H9 (cell line): ENCODE measurements around the gene VAMP8. TPM values are rescaled to one million over a fixed set of nuclear protein-coding genes. Genes with fewer than 3 reads are reported as not detected.
A peak's percentile ranks its signal among the peaks of the same experiment; 100 is the strongest.

Experiments
- DNase-seq: peaks from one replicate; pipeline ENCODE4 v3.0.0-alpha.2; 2017
- H2AFZ ChIP-seq: one replicate; pipeline ENCODE4 v1.6.1; 2013; ENCODE audit warnings: mild to moderate bottlenecking, low read length, control low read depth, moderate library complexity
- H2AK5ac ChIP-seq: 2 replicates; pipeline ENCODE4 v1.6.1; 2013; ENCODE audit warnings: low read length, control low read depth, mixed read lengths; ENCODE audit not compliant: insufficient read length
- H2BK120ac ChIP-seq: one replicate; pipeline ENCODE4 v1.6.1; 2013; ENCODE audit warnings: low read depth, mild to moderate bottlenecking, low read length, control low read depth, inconsistent platforms; ENCODE audit not compliant: poor library complexity, severe bottlenecking
- H2BK12ac ChIP-seq: 2 replicates; pipeline ENCODE4 v1.6.1; 2013; ENCODE audit warnings: low read length, control low read depth, mixed read lengths, low read depth; ENCODE audit not compliant: insufficient read length
- H2BK15ac ChIP-seq: 2 replicates; pipeline ENCODE4 v1.6.1; 2013; ENCODE audit warnings: low read depth, low read length, control low read depth
- H2BK20ac ChIP-seq: one replicate; pipeline ENCODE4 v1.6.1; 2013; ENCODE audit warnings: low read depth, mild to moderate bottlenecking, low read length, control low read depth, inconsistent platforms; ENCODE audit not compliant: poor library complexity, severe bottlenecking
- H2BK5ac ChIP-seq: 2 replicates; pipeline ENCODE4 v1.6.1; 2013; ENCODE audit warnings: low read length, control low read depth, mixed read lengths; ENCODE audit not compliant: insufficient read length
- H3K14ac ChIP-seq: 2 replicates; pipeline ENCODE4 v1.6.1; 2013; ENCODE audit warnings: low read length, control low read depth; ENCODE audit not compliant: insufficient read depth
- H3K18ac ChIP-seq: 2 replicates; pipeline ENCODE4 v1.6.1; 2013; ENCODE audit warnings: low read depth, mild to moderate bottlenecking, mixed read lengths, low read length, control low read depth; ENCODE audit not compliant: insufficient read length
- H3K23ac ChIP-seq: 2 replicates; pipeline ENCODE4 v1.6.1; 2013; ENCODE audit warnings: low read length, control low read depth, mixed read lengths, low read depth; ENCODE audit not compliant: insufficient read length
- H3K23me2 ChIP-seq: 2 replicates; pipeline ENCODE4 v1.6.1; 2013; ENCODE audit warnings: low read depth, mild to moderate bottlenecking, mixed read lengths, low read length, control low read depth; ENCODE audit not compliant: insufficient read length, poor library complexity, severe bottlenecking
- H3K27ac ChIP-seq: 2 replicates; pipeline ENCODE4 v1.5.1; 2013; ENCODE audit warnings: low read length, control low read depth, mixed read lengths, low read depth; ENCODE audit not compliant: insufficient read length
- H3K27me3 ChIP-seq: 2 replicates; pipeline ENCODE4 v1.6.1; 2013; ENCODE audit warnings: low read length, control low read depth, inconsistent platforms; ENCODE audit not compliant: insufficient read depth
- H3K4ac ChIP-seq: 2 replicates; pipeline ENCODE4 v1.6.1; 2013; ENCODE audit warnings: low read depth, mild to moderate bottlenecking, control low read depth, inconsistent platforms, low read length, moderate library complexity
- H3K4me1 ChIP-seq: 2 replicates; pipeline ENCODE4 v1.6.1; 2013; ENCODE audit warnings: low read length, control low read depth, inconsistent platforms; ENCODE audit not compliant: insufficient read depth
- H3K4me2 ChIP-seq: 2 replicates; pipeline ENCODE4 v1.6.1; 2013; ENCODE audit warnings: low read length, control low read depth, mixed read lengths; ENCODE audit not compliant: insufficient read length, insufficient read depth
- H3K56ac ChIP-seq: 2 replicates; pipeline ENCODE4 v1.6.1; 2013; ENCODE audit warnings: low read depth, mild to moderate bottlenecking, mixed read lengths, low read length, control low read depth; ENCODE audit not compliant: insufficient read length
- H3K79me1 ChIP-seq: 2 replicates; pipeline ENCODE4 v1.6.1; 2013; ENCODE audit warnings: low read depth, mild to moderate bottlenecking, moderate library complexity, low read length, control low read depth, inconsistent platforms; ENCODE audit not compliant: insufficient read depth, poor library complexity, severe bottlenecking
- H3K79me2 ChIP-seq: 2 replicates; pipeline ENCODE4 v1.6.1; 2013; ENCODE audit warnings: low read length, control low read depth, inconsistent platforms; ENCODE audit not compliant: insufficient read depth
- H3K9ac ChIP-seq: 2 replicates; pipeline ENCODE4 v1.6.1; 2013; ENCODE audit warnings: low read length, control low read depth, mixed read lengths; ENCODE audit not compliant: insufficient read length; ENCODE audit errors: extremely low read depth
- H3K9me3 ChIP-seq: one replicate; pipeline ENCODE4 v1.6.1; 2013; ENCODE audit warnings: low read depth, low read length, inconsistent platforms; ENCODE audit not compliant: control insufficient read depth
- H3T11ph ChIP-seq: one replicate; pipeline ENCODE4 v1.6.1; 2013; ENCODE audit warnings: mild to moderate bottlenecking, low read length, control low read depth, inconsistent platforms
- H4K20me1 ChIP-seq: one replicate; pipeline ENCODE4 v1.6.1; 2013; ENCODE audit not compliant: control insufficient read depth, insufficient read length, insufficient read depth
- H4K5ac ChIP-seq: 2 replicates; pipeline ENCODE4 v1.6.1; 2013; ENCODE audit warnings: low read depth, mild to moderate bottlenecking, mixed read lengths, low read length, control low read depth; ENCODE audit not compliant: insufficient read length
- H4K8ac ChIP-seq: replicated peaks from 2 replicates; pipeline ENCODE4 v1.6.1; 2013; ENCODE audit warnings: low read length, control low read depth, mixed read lengths, low read depth; ENCODE audit not compliant: insufficient read length
- H4K91ac ChIP-seq: 2 replicates; pipeline ENCODE4 v1.6.1; 2013; ENCODE audit warnings: low read depth, mild to moderate bottlenecking, moderate library complexity, mixed read lengths, low read length, control low read depth; ENCODE audit not compliant: insufficient read length
- H3K27ac Mint-ChIP-seq, 3 experiments: 2 replicates in 2 of 3; 3 replicates in 1 of 3; pipeline ENCODE4 v1.8.0; 2020 to 2021; ENCODE audit warnings: mixed read lengths in 3 of 3, mild to moderate bottlenecking in 1 of 3, moderate library complexity in 1 of 3
- H3K27me3 Mint-ChIP-seq: 2 replicates; pipeline ENCODE4 v1.8.0; 2021; ENCODE audit warnings: low read depth, mild to moderate bottlenecking, moderate library complexity, mixed read lengths
- H3K36me3 Mint-ChIP-seq, 3 experiments: 2 replicates in 2 of 3; 3 replicates in 1 of 3; pipeline ENCODE4 v1.8.0; 2020 to 2021; ENCODE audit warnings: low read depth in 3 of 3, mixed read lengths in 3 of 3; ENCODE audit not compliant: insufficient read depth in 1 of 3
- H3K4me1 Mint-ChIP-seq, 2 experiments: 2 replicates each; pipeline ENCODE4 v1.8.0; 2020; ENCODE audit warnings: mixed read lengths in 2 of 2
- H3K4me3 Mint-ChIP-seq, 2 experiments: 2 replicates in 1 of 2; 3 replicates in 1 of 2; pipeline ENCODE4 v1.8.0; 2020 to 2021; ENCODE audit warnings: mild to moderate bottlenecking in 2 of 2, mixed read lengths in 2 of 2, moderate library complexity in 1 of 2
- H3K9me3 Mint-ChIP-seq, 2 experiments: 2 replicates in 1 of 2; 3 replicates in 1 of 2; pipeline ENCODE4 v1.8.0; 2020; ENCODE audit warnings: mild to moderate bottlenecking in 2 of 2, mixed read lengths in 2 of 2, moderate library complexity in 1 of 2
- CTCF ChIP-seq: fragments of 200-600 bp; sonication (generic); conservative IDR thresholded peaks from 3 replicates; pipeline ENCODE4 v1.8.0; 2021; ENCODE audit warnings: antibody characterized with exemption, mild to moderate bottlenecking
- WGBS: extraction: QIAGEN DNeasy Blood & Tissue Kit; methylation state at CpG from one replicate; pipeline ENCODE4 v1.1.7; 2013; ENCODE audit warnings: missing lambda C conversion rate, low lambda C conversion rate, mixed read lengths; ENCODE audit not compliant: insufficient read length; ENCODE audit errors: extremely low coverage; 5-methylcytosine and 5-hydroxymethylcytosine counted together
- total RNA-seq: library from RNA; stranded (reverse); gene quantifications from 2 replicates; pipeline ENCODE4 v1.2.1, GENCODE V29; 2021

VAMP8 gene
- total RNA-seq, 1 experiment from 2014 or later, result 33.4 TPM

GRCh38 chr2:85606116-85606455 lies 28.7 kb downstream of the VAMP8 start:
- no peaks in the 10 kb centered on the region for H3K27me3 ChIP-seq
- no peak for DNase-seq
- H2BK120ac ChIP-seq, result no peak overlapping the region
- H3K4me2 ChIP-seq, result no peak overlapping the region
- H2BK12ac ChIP-seq, result no peak overlapping the region
- no peaks in the 10 kb centered on the region for H3K9me3 ChIP-seq
- H3K9me3 Mint-ChIP-seq, result no peaks in the 10 kb centered on the region
- no peak overlapping the region for H3K18ac ChIP-seq
- H2BK20ac ChIP-seq, result no peak overlapping the region
- no peak overlapping the region for H4K5ac ChIP-seq
- no peak overlapping the region for H3K4ac ChIP-seq
- no CpG with 5 or more reads among the region's 7 CpGs for WGBS
- no peak overlapping the region for H4K8ac ChIP-seq
- no peak overlapping the region for H3K9ac ChIP-seq
- H3K56ac ChIP-seq, result no peak overlapping the region
- no peak overlapping the region for H2BK5ac ChIP-seq
- H3K4me1 ChIP-seq, result peaks cover 3% of the 10 kb centered on the region; the same call in 1 of the 2 replicates
- no peak overlapping the region for H3K14ac ChIP-seq
- no peak overlapping the region for H2BK15ac ChIP-seq
- H3K23me2 ChIP-seq, result peaks cover 5% of the 10 kb centered on the region
- no peak overlapping the region for H3K27ac ChIP-seq
- H3K79me1 ChIP-seq, result no peaks in the 10 kb centered on the region
- no peaks in the 10 kb centered on the region for H4K20me1 ChIP-seq
- no peak overlapping the region for H3K4me3 Mint-ChIP-seq
- no peak overlapping the region for H4K91ac ChIP-seq
- H3K23ac ChIP-seq, result no peak overlapping the region
- no peak overlapping the region for H2AFZ ChIP-seq
- peaks cover 3% of the 10 kb centered on the region; the same call in 1 of the 2 replicates for H3K79me2 ChIP-seq
- H3K27ac Mint-ChIP-seq, result peak overlapping the region in 1 of 3 experiments; percentile 71; a peak in 1 of 7 replicates
- no peak overlapping the region for H3T11ph ChIP-seq
- H3K36me3 Mint-ChIP-seq, result peaks cover 15 to 41% (median 26%) of the 10 kb centered on the region in 3 experiments; a peak in 6 of 7 replicates
- no peak for TF ChIP-seq CTCF
- no peaks in the 10 kb centered on the region for H3K27me3 Mint-ChIP-seq
- H3K4me1 Mint-ChIP-seq, result peaks cover 20 to 25% of the 10 kb centered on the region in 2 experiments
- no peak overlapping the region for H2AK5ac ChIP-seq
